NCI-H1930 (cell line): Measurements from ENCODE around the gene TTYH2.
A peak's percentile ranks its signal among the peaks of the same experiment; 100 is the strongest.

Experiments used
- DNase-seq, 2 experiments: peaks; one replicate each; lab custom pipeline; 2025; lab: John Stamatoyannopoulos, UW

The TTYH2 gene

DNA sequence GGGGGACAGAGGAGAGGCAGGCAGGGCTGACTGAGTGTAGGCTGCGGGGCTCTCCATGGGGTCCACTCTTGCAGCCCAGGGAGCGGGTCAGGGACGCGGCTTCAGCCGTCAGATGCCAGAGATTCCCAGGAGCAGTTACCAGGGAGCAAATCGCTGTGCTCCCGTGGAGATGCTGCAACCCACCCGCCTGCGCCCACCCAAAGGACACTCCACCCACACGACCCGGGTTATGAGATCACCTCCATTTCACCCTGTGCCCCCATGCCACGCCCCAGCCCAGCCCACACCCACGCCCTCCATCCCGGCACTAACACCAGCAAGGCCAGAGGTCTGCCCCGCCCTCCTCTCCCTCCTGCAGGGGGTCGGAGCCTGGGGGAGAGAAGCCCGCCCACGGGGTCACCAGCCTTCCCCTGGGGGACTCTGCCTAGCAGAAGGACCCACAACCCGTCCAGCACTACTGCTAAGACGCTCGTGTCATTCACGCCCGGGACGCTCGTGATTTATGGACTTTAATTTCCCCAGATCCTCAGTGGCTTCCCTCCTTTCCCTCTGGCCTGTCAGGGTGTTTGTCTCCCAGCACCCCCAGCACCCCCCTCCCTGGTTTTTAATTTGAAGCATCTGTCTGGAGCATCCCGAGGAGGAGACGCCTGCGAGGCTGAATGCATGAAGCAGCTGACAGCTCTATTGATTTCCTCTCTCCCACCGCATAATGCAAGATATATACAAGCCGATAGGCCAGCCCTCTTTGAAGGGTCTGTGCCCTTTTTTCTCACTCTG lies 16.6 kb upstream of the TTYH2 start:
- no peak for DNase-seq

DNA sequence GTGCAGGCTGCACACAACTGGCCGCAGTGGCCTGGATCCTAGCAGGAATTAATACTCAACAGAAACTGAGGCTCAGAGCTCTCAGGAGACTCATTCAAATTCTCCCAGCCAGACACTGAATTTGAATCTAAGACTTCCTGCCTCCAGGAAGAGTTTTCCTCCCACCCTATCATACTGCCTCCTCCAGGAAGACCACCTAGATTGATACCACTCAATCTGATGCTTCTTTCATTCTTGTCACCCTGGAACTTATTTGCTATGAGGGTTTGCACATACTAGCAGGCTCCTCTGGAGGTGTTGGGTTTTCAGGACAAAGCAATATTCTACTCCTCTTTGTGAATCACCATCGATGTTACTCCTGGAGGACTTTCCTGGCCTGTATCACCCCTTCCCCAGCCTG lies 15.6 kb upstream of the TTYH2 start:
- DNase-seq: no peak

DNA sequence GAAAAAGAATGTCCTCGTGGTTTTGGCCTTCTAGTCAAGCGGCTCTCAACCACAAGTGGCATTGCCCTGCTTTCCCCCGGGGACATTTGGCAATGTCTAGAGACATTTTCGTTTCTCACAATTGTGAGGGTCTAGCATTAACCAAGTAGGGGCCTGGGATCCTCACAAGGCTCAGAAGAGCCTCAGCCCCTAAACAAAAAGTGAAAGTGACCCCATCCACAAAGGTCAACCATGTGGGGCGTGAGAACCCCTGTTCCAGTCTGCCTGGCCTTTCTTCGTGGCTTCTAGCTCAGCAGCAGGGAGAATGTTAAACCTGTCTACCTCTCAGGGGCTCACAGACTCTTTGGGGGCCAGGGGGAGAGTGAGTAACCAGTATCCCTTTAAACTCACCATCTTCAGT lies 14.7 kb upstream of the TTYH2 start:
- DNase-seq: no peak

DNA sequence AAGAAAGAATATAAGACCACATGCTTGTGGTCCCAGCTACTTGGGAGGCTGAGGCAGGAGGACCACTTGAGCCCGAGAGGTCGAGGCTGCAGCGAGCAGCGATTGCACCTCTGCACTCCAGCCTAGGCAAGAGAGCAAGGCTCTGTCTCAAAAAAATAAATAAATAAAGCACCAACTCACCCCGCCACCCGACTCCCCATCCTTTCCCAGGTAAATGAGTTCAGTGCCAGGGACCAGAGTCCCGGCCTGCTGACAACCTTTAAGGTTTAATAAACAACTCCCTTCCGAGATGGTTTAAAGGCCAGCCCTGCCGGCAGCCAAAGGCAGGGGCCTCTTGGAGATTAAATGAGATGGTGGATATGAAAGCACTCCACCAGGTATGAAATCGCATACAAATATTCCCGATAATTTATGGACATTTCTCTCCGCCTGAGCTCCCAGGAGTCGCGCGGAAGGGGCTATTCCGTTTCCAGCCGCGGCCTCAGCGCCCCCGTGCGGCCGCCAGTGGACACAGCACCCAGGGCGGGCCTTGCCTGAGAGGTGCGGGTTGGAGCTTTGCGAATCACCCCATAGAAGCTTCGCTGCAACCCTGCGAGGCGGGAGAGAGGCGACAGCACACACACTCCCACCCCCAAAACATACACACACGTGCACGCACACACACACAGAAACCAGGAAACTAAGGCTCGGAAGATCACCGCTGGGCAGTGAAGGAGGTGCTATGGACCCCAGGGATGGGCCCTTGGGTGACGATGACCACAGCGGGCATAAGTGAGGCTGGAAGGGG lies 13.9 kb upstream of the TTYH2 start:
- DNase-seq: peak in 1 of 2 experiments; percentile 75

DNA sequence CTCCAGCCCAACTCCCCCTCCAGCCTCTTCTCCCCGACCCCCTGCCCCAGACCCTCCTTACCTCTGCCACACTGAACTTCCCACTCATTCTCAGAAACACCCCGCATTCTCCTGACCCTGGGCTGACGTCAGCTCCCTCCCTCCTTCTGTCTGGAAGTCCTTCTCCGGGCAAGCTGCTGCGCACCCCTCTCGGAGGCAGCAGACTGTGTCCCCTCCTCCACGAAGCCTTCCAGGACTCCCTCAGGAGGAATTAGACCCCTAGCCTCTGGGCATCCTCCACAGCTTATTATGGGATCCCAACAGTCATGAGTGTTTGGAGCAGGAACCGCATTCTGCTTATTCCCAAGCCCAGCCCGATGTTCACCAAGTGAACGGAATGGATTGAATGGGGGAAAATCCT lies 13.3 kb upstream of the TTYH2 start:
- no peak for DNase-seq

DNA sequence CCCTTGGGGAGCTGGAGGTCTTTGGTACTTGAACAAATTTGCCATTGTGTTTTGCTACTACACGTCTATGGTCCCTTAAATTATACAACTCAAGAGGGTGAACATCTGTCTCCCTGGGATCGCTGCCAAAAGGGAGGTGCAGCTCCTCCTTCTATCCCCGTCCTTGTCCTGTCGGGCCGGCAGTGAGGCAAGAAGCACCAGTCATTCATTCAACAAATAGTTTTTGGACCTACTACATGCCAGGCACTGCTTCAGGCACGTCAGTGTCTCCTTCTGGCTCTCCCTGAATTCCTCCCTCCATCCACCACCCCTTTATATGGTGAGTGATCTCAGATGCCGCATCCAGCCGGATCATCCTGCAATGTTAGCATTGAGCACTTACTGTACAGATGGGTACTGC lies 12.1 kb upstream of the TTYH2 start:
- DNase-seq: no peak

DNA sequence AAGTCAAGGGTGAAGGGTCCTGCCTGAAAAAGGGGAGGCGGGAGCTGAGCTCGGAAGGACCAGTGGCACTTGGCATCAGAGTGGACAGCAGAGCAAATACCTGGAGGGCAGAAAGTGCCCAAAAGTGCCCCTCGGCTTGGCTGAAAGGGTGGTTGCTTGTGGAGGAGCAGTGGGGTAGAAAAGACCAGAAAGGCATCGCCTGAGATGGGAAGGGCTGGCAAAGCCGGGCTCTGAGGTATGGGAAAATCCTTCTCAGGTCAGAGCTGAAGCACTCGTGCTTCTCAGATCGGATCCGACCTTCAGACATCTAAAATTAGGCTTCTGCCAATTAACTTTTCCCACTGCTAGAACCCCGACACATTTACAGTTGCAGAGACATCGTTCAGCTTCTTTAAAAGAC lies 11.4 kb upstream of the TTYH2 start:
- no peak for DNase-seq

DNA sequence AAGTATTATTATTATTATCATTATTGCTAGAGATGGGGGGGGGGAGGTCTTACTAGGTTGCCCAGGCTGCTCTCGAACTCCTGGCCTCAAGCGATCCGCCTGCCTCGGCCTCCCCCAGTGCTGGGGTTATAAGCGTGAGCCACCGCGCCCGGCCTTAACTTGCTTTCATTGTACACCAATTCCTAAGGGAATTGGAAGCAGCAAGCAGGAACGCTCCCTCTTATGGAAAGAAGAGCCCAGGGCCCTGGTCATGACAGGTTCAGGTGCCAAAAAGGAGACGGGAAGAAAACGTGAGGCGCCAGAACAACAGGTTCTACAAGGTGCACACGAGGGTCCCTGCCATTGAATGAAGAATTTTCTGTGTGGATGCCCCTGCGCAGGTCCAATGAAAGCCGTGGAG lies 10.4 kb upstream of the TTYH2 start:
- DNase-seq: peak in 1 of 2 experiments; percentile 72

DNA sequence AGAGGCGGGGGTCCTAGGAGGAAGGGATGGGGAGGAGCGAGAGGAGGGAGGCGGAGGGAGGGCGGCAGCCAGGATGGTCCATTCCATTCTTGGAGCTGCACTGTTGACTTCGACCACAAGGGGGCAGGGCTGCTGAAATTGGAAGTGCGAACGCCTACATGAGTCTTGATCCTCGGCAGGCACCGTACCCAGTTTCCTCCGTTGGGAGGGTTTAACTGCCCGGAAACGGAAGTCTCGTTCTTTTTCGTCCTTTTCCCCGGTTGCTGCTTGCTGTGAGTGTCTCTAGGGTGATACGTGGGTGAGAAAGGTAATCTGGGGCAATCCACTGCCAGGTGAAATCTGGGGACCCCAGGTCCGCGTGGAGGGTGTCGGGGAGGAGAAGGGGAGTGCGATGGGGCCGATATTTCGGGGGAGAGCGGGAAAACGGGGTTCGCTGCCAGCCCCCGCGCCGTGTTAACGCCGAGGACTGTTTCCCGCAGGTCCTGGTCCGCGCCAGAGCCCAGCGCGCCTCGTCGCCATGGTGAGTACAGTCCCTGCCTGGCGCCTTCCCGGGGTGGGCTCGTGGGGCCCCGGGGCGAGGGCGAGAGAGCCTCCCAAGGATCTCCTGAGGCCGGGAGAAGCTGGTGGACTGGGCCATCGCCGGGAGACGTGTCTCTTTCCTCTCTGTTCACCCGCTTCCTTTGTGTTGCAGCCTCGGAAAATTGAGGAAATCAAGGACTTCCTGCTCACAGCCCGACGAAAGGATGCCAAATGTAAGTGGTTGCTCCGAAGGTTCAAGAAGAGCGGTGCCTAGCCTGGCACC lies 9.7 kb upstream of the TTYH2 start, which contains the start of gene RPL38:
TSS of gene RPL38 (plus strand) at position 240 of the 802 bp plus-strand sequence. CDS start at position 518, 278 bp downstream.
- DNase-seq: peak; percentile 97 to 99

DNA sequence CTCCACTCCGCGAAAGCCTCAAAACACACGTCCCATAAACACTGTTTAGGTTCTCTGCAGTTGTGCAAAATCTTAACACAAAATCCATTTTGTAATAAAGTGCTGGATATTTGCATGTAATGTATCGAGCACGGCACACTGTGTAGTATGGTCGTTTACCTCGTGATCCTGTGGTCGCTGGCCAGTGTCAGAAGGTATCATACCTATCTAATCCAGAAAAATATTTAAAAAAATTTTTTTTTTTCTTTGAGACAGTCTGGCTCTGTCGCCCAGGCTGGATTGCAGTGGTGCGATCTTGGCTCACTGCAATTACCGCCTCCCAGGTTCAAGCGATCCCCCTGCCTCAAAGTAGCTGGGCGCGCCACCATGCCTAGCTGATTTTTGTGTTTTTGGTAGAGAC lies 8.9 kb upstream of the TTYH2 start:
- DNase-seq: no peak

DNA sequence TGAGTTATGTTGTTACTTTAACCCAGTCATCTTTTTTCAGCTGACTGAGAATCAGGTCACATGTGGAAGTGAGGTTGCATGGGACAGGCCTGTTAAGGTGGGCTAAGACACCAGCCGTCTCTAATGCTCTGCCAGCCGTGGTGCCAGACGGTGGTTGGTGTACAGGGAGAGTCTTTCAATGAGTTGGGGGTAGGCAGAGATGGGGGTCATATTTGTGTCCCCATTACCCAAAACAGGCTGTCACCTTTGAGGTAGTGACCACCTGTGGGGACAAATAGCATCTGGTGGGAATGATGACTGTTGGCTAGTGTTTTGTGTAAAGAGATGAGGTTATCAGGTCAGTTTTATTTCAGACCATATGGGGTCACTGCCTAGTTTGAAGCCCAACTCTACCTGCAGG lies 8.1 kb upstream of the TTYH2 start:
- DNase-seq: no peak

DNA sequence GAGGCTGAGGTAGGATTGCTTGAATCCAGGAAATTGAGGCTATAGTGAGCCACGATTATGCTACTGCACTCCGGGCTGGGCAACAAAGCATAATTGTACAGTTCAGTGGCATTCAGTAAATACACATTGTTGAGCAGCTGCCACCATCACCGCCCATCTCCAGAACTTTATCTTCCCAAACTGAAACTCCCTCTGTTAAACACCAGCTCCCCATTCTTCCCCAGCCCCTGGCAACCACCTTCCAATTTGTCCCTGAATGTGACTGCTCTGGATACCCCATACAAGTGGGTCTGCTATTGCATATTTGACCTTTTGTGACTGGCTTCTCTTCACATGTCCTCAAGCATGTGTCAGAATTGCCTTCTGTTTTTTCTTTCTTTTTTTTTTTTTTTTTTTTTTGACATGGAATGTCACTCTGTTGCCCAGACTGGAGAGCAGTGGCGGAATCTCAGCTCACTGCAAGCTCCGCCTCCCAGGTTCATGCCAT lies 7.0 kb upstream of the TTYH2 start:
- no peak for DNase-seq

DNA sequence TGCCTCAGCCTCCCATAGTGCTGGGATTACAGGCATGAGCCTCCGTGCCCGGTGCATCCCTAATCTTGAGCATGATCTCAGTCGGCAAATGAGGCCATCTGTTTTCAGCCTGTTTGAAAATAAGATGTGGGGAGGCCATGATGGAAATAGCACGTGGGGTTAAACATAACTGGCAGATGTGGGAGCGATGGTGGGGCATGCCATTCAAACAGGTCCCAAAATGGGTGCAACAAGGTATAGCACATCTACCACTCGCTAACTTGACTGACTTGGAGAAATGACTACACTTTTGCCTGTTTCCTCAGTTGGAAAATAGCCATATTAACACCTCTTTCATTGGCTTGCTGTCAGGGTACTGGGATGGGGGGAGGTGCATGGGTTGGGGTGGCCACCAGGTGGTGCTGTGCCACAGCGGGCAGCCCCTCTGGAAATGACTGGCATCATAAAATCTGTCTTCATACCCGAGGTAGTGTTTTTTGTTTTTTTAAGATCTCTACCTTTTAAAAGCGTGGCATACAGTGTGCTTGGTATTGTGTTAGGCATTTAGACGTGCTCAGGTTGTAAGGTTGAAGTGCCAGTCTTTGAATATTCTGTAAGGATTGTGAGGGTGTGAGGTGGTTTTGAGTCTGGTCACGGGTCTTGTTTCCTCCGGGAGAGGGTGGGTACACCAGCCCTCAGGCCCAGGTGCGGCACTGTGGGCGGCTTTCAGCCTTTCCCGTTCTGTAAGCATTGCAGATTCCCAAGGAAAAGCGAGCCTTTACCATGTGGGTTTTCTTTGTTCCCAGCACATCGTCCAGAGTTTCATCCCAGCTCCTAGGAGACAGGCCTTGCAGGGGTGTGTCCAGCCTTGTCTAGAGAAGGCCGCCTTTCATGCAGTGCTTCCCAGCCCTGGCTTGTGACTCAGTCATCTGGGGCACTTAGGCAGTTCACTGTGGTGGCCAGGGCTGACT lies 2.9 kb upstream of the TTYH2 start:
- peak; percentile 27 to 38 for DNase-seq

DNA sequence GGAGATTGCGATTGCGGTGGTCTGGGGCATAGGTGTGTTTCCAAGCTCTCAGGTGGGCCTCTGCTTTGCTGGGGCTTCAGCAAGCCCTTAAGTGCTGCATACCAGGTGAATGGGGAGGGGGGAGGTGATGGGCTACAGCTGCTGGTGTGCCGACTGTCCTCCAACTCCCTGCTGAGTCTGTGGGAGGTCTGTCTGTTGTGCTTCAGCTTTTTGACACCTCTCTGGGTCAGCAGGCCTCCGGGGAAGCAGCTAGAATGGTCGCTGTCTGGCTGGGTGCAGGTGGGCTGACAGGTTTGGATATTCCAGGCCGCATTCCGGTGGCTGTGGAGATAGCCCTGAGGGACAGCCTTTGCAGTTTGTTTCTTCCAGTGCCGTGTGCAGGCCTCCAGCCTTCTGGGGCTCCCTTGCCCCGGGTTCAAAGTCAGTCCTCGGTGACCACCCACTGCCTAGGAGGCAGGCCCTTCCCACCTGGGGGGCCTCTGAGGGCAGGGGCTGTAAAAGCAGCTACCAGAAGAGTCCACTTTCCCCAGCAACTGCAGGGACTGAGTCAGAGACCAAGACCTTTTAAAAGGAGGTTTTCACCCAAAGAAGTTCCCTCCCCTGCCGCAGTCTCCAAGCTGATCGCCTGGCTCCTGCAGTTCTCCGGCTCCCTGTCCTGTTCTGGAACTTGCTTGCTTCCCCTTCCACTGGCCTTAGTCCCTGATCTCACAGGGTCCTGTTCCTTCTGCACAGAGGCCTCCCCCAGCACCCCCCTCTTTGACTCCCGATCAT lies 2.0 kb upstream of the TTYH2 start:
- DNase-seq: no peak

DNA sequence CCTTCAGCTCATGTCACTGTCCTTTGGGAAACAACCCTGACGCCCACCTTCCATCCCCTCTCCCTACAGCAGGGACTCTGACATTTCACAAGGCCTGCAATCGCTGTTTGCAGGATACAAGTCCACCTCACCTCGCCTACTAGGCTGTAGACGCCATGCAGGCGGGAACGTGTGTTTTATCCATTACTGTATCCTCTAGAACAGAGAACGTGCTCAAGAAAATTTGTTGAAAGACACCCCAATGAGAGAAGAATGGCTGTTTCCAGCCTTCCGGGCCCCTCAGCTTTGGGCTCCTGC lies 1.5 kb upstream of the TTYH2 start:
- DNase-seq: no peak

DNA sequence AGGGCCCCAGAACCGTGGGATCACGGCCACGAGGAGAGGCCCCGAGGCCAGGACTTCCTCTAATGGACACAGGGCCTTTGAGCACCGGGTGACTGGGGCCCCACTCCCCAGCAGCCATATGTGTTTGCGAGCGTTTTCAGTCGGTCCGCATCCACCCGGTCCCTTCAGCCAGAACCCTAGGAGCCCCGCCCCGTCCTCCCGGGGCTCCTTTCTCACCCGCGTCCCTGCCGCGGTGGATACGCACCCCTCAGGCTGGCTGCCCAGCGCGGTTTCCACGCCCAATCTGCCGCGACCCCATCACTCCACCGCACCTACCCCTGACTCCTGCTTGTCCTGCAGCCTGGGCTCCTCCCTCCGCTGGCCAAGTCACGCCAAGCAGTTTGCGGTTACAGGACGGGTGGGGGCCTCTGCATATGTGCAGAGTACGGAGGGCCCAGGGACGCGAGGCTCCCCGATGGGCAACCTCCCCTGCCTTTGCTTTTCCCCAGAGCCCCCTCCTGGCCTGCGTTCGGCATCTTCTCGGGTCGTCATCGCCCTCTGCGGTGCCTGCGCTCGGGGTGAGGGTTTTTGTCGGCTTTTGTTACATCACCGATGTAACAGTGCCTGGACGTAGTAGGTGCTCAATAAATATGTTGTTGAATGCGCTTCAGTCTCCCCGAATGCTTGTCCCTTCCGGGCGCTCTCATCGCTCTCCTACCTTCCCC lies 1.0 kb upstream of the TTYH2 start:
- no peak for DNase-seq

DNA sequence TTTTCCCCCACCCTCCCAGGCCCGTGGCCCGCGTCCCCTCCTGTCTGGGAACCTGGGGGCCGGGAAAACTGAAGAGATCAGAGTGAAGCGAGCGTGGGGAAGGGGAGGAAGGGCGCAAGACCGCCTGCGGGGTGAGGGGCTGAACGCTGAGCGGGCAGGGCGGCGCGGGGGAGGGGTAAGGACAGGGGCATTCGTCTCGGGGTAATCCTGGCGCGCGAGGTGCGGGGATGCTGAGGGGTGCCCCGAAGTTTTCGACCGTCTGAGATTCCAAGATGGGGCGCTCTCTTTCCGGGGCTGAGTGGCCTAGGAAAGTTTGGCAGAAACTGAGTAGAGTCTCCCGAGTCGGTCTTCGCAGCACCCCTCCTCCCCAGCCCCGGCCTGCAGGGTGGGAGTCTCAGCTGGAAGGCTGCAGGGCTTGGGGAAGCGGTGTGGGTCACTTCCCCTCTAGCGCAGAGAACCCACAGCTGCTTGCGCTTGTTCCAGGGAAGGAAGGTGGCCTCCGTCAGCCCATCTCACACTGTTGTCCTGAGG lies 555 bp downstream of the TTYH2 start:
- DNase-seq: no peak

DNA sequence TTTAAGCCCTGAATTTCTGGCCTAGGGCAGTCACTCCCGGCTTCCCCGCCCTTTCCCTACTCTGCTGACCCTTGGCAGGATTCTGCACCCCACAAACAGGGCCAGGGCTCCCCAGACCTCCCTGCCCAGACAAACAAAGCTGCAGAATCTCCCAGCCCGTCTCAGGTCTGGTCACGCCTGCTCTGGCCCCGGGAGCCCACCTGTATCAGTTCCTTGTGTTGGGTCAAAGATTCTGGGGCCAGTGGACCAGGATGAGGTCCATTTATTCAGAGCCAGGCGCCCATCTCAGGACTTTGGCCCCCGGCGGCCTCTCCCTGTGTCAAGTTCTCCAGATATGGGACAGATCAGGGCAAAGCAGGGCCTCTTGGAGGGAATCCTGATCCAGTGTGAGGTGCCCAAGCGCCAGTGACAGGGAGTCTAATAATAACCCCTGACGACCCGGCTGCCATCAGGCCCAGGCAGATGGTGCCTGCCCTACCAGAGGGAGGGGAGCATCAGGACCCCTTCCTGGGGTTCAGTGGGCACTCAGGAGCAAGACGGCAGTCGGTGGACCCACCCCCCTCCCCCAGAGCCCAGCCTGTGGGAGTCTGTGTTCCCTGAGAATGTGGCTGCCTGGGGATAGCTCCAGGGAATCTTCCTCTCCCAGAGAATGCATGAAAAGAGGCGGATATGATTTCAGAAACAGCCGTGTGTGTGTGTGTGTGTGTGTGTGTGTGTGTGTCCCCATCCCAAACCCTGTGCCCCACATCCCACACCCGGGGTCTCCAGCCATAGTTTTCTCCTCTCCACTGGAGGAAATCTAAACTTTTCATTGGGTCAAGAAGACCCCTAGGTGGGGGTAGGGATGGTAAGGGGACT lies 1.3 kb downstream of the TTYH2 start:
- DNase-seq: no peak

DNA sequence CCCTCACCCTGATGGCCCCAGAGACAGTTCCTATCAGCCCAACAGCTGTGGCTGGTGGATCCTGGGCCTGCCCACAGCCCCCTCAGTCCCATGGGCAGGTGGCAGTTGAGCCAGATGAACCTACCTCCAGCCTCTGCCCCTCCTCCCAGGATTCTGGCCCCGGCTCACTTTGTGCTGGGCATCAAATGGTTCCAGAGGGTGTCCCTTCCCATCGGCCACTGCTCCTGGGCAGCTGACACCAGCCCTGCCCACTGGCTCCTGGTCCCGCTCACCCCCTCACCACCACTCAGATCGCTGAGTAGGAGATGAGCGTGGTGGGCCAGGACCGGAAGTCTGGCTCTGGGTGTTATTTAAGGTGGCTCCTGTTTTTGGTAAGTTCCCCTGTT lies 2.0 kb downstream of the TTYH2 start:
- DNase-seq: no peak
